ENCODE data around the gene BACH2.

- no peak for TF ChIP-seq CTCF (IDR thresholded peaks at IDR 0.05 in 4 of 5, conservative IDR thresholded peaks at IDR 0.05 in 1 of 5)
- TF ChIP-seq POLR2A (IDR thresholded peaks at IDR 0.05) = no peak
Measured at GRCh38 chr6:90311569-90311968, 14.9 kb upstream of the BACH2 start.
